ENCODE data around the gene GPX2. TPM values are rescaled to one million over a fixed set of nuclear protein-coding genes. Genes with fewer than 3 reads are reported as not detected.

The GPX2 gene
- total RNA-seq, 1 experiment from 2014 or later = 188 TPM

GRCh38 chr14:64973826-64974225, 31.3 kb upstream of the GPX2 start:
- no peak for DNase-seq
- no peaks in the 10 kb centered on the region for H3K27me3 Mint-ChIP-seq (ENCODE audit: unreplicated experiment)
- TF ChIP-seq, protein P1, sequence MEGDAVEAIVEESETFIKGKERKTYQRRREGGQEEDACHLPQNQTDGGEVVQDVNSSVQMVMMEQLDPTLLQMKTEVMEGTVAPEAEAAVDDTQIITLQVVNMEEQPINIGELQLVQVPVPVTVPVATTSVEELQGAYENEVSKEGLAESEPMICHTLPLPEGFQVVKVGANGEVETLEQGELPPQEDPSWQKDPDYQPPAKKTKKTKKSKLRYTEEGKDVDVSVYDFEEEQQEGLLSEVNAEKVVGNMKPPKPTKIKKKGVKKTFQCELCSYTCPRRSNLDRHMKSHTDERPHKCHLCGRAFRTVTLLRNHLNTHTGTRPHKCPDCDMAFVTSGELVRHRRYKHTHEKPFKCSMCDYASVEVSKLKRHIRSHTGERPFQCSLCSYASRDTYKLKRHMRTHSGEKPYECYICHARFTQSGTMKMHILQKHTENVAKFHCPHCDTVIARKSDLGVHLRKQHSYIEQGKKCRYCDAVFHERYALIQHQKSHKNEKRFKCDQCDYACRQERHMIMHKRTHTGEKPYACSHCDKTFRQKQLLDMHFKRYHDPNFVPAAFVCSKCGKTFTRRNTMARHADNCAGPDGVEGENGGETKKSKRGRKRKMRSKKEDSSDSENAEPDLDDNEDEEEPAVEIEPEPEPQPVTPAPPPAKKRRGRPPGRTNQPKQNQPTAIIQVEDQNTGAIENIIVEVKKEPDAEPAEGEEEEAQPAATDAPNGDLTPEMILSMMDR (IDR thresholded peaks at IDR 0.05; ENCODE audit: unreplicated experiment) = no peak
- H3K36me3 Mint-ChIP-seq (ENCODE audit: insufficient read depth, unreplicated experiment) = peaks cover 18% of the 10 kb centered on the region
- peaks cover 18% of the 10 kb centered on the region for H3K4me1 Mint-ChIP-seq (ENCODE audit: low read depth, unreplicated experiment)
- no peak overlapping the region for H3K27ac Mint-ChIP-seq (ENCODE audit: unreplicated experiment)
- no peaks in the 10 kb centered on the region for H3K9me3 Mint-ChIP-seq (ENCODE audit: low read depth, unreplicated experiment)
- no TSS peak for BruUV-seq (replicated peaks)
- no peak overlapping the region for H3K4me3 Mint-ChIP-seq (ENCODE audit: low read depth, unreplicated experiment)
- CTCF ChIA-PET = interaction anchor here (0.7 kb wide), 1 partner anchor 168 kb away, joined by 7 read pairs; no protein-coding TSS in a partner anchor
- intact Hi-C loops (cut with micrococcal nuclease; ENCODE audit: unreplicated experiment) = no loop called here

- Mint-ChIP-seq H3K27me3 (ENCODE audit: unreplicated experiment) (no peaks in the 10 kb centered on the region), H3K27ac (ENCODE audit: unreplicated experiment) (peak overlapping the region; percentile 67), H3K4me3 (ENCODE audit: low read depth, unreplicated experiment) (peak overlapping the region; percentile 72), H3K4me1 (ENCODE audit: low read depth, unreplicated experiment) (peaks cover 26% of the 10 kb centered on the region), H3K36me3 (ENCODE audit: insufficient read depth, unreplicated experiment) (peaks cover 18% of the 10 kb centered on the region), H3K9me3 (ENCODE audit: low read depth, unreplicated experiment) (no peaks in the 10 kb centered on the region)
- CTCF ChIA-PET = interaction anchor here (0.7 kb wide), 1 partner anchor 33 kb away, joined by 3 read pairs; no protein-coding TSS in a partner anchor
- intact Hi-C loops (cut with micrococcal nuclease; ENCODE audit: unreplicated experiment) = no loop called here
- DNase-seq = no peak
- TF ChIP-seq, protein P1 (IDR thresholded peaks at IDR 0.05; ENCODE audit: unreplicated experiment) = no peak
- no TSS peak for BruUV-seq (replicated peaks)
Measured at GRCh38 chr14:64973026-64973442, 30.5 kb upstream of the GPX2 start.

DNA sequence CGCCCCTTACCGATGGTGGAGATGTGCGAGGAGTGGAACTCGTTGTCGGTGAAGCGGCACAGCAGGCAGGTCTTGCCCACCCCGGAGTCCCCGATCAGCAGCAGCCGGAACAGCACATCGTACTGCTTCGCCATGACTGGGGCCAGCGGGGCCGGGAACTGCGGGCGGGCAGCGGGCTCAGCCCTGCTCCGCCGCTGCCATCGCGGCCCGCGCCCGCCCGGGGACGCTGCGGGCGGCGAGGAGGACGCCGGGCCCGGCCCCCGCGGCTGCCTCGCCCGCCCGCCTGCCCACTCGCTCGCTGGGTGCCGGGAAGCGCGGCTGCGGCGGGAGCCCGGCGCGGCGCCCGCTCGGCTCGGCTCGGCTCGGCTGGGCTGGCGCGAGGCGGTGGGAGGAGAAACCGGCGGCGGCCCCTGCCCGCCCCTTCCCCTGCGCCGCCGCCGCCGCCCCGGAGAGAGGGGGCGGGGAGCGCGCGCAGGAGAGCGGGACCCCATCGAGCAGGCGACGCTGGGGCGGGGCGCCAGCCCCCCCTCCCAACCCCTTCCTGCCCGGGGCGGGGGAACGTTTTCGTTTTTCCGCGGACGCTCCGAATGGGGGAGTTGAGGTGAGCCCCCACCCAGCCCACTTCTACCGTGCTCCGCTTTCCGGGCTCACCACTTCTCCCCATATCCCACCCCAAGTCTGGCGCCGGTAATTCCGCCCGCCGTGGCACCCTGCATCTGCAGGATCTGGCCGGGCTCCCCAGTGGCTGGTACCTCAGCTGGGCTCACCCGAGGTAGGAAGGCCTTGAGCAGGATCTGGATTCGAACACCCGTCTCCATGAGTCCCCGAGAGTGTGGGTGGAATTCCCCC, 29.6 kb upstream of the GPX2 start, which contains the start of gene RAB15:
Gene RAB15 (minus strand): TSS at position 394 of the 849 bp plus-strand sequence. CDS start 260 bp downstream, at position 134.
- no peaks in the 10 kb centered on the region for H3K27me3 Mint-ChIP-seq (ENCODE audit: unreplicated experiment)
- TF ChIP-seq, protein P1 (IDR thresholded peaks at IDR 0.05; ENCODE audit: unreplicated experiment) = no peak
- H3K4me3 Mint-ChIP-seq (ENCODE audit: low read depth, unreplicated experiment) = peak within 1 kb of the TSS; percentile 72
- peak within 1 kb of the TSS; percentile 67 for H3K27ac Mint-ChIP-seq (ENCODE audit: unreplicated experiment)
- H3K36me3 Mint-ChIP-seq (ENCODE audit: insufficient read depth, unreplicated experiment) = peaks cover 20% of the 10 kb centered on the region
- peaks cover 34% of the 10 kb centered on the region for H3K4me1 Mint-ChIP-seq (ENCODE audit: low read depth, unreplicated experiment)
- H3K9me3 Mint-ChIP-seq (ENCODE audit: low read depth, unreplicated experiment) = no peaks in the 10 kb centered on the region
- CTCF ChIA-PET = interaction anchor here (0.5 to 0.9 kb wide), 2 partner anchors 9 to 23 kb away, joined by 3 to 4 read pairs; no protein-coding TSS in a partner anchor
- DNase-seq = peak; percentile 45
- intact Hi-C loops (cut with micrococcal nuclease; ENCODE audit: unreplicated experiment) = no loop called here
- BruUV-seq (replicated peaks) = no TSS peak

GRCh38 chr14:64971491-64971942, 29.0 kb upstream of the GPX2 start:
- CTCF ChIA-PET = interaction anchor here (0.5 to 0.9 kb wide), 2 partner anchors 8 to 23 kb away, joined by 3 to 4 read pairs; no protein-coding TSS in a partner anchor
- intact Hi-C loops (cut with micrococcal nuclease; ENCODE audit: unreplicated experiment) = no loop called here
- peaks cover 25% of the 10 kb centered on the region for H3K36me3 Mint-ChIP-seq (ENCODE audit: insufficient read depth, unreplicated experiment)
- no peak for DNase-seq
- BruUV-seq (replicated peaks) = no TSS peak
- TF ChIP-seq, protein P1 (IDR thresholded peaks at IDR 0.05; ENCODE audit: unreplicated experiment) = no peak
- peaks cover 41% of the 10 kb centered on the region for H3K4me1 Mint-ChIP-seq (ENCODE audit: low read depth, unreplicated experiment)
- no peaks in the 10 kb centered on the region for H3K9me3 Mint-ChIP-seq (ENCODE audit: low read depth, unreplicated experiment)
- no peak overlapping the region for H3K27ac Mint-ChIP-seq (ENCODE audit: unreplicated experiment)
- H3K27me3 Mint-ChIP-seq (ENCODE audit: unreplicated experiment) = no peaks in the 10 kb centered on the region
- H3K4me3 Mint-ChIP-seq (ENCODE audit: low read depth, unreplicated experiment) = peak overlapping the region; percentile 72
